ENCODE data around the gene TIMM22.
A peak's percentile ranks its signal among the peaks of the same experiment; 100 is the strongest.
"Not testable (repeated sequence)": the region's sequence is repeated elsewhere in the genome, so short reads cannot be mapped to it uniquely, and the experiment has no call there.

The TIMM22 gene

GRCh38 chr17:973053-973452 is 23.9 kb upstream of the TIMM22 start:
- no peak for DNase-seq

GRCh38 chr17:974778-975177 is 22.2 kb upstream of the TIMM22 start:
- DNase-seq = not testable (repeated sequence)

GRCh38 chr17:975371-975915 is 21.5 kb upstream of the TIMM22 start:
- no peak for DNase-seq

GRCh38 chr17:976312-976711 is 20.6 kb upstream of the TIMM22 start:
- no peak for DNase-seq

- no peak for DNase-seq
Observed at GRCh38 chr17:977166-977565, 19.8 kb upstream of the TIMM22 start.

- no peak for DNase-seq
Observed at GRCh38 chr17:978103-979093, 18.5 kb upstream of the TIMM22 start.

- DNase-seq = no peak
Observed at GRCh38 chr17:979212-979538, 17.8 kb upstream of the TIMM22 start.

- DNase-seq = no peak
Observed at GRCh38 chr17:979539-980405, 17.2 kb upstream of the TIMM22 start, which contains the start of gene NXN. NXN (minus strand) TSS chr17:979776.

GRCh38 chr17:980406-981291 is 16.3 kb upstream of the TIMM22 start:
- DNase-seq = peak; percentile 9

GRCh38 chr17:981292-981658 is 15.7 kb upstream of the TIMM22 start:
- DNase-seq = no peak

- no peak for DNase-seq
Observed at GRCh38 chr17:983921-984320, 13.0 kb upstream of the TIMM22 start.

GRCh38 chr17:986322-986929 is 10.5 kb upstream of the TIMM22 start:
- no peak for DNase-seq

GRCh38 chr17:987931-988330 is 9.0 kb upstream of the TIMM22 start:
- no peak for DNase-seq

- DNase-seq = no peak
Observed at GRCh38 chr17:988561-988960, 8.4 kb upstream of the TIMM22 start.

GRCh38 chr17:992933-993332 is 4.0 kb upstream of the TIMM22 start:
- no peak for DNase-seq

- DNase-seq = not testable (repeated sequence)
Observed at GRCh38 chr17:995324-995723, 1.6 kb upstream of the TIMM22 start.

- DNase-seq = no peak
Observed at GRCh38 chr17:998111-998510, 1.2 kb downstream of the TIMM22 start.

- DNase-seq = no peak
Observed at GRCh38 chr17:1000597-1001461, 3.9 kb downstream of the TIMM22 start.

- no peak for DNase-seq
Observed at GRCh38 chr17:1001640-1002411, 4.9 kb downstream of the TIMM22 start.

- DNase-seq = no peak
Observed at GRCh38 chr17:1002412-1002753, 5.5 kb downstream of the TIMM22 start.
